LNCAP (cell line): ENCODE results near the gene L2HGDH.

Experiments
- TF ChIP-seq, protein P1 (sequence below): fragments of 450-650 bp; IDR thresholded peaks from 2 replicates; pipeline ENCODE4 v1.5.1; 2017; ENCODE audit warnings: mild to moderate bottlenecking

L2HGDH gene

DNA sequence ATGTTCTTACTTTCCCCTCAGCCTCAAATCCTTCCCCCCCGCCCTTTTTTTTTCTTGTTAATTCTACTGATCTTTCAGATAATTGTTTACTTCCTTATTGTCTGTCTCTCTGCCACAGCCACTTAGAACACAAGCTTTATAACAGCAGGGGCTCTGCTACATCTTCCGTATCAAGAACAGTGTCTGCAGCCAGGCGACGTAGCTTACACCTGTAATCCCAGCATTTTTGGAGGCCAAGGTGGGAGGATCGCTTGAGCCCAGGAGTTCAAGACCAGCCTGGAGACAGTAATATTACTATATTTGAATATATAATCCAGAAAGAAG lies 86.1 kb downstream of the L2HGDH start:
- TF ChIP-seq, protein P1, sequence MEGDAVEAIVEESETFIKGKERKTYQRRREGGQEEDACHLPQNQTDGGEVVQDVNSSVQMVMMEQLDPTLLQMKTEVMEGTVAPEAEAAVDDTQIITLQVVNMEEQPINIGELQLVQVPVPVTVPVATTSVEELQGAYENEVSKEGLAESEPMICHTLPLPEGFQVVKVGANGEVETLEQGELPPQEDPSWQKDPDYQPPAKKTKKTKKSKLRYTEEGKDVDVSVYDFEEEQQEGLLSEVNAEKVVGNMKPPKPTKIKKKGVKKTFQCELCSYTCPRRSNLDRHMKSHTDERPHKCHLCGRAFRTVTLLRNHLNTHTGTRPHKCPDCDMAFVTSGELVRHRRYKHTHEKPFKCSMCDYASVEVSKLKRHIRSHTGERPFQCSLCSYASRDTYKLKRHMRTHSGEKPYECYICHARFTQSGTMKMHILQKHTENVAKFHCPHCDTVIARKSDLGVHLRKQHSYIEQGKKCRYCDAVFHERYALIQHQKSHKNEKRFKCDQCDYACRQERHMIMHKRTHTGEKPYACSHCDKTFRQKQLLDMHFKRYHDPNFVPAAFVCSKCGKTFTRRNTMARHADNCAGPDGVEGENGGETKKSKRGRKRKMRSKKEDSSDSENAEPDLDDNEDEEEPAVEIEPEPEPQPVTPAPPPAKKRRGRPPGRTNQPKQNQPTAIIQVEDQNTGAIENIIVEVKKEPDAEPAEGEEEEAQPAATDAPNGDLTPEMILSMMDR = no peak

DNA sequence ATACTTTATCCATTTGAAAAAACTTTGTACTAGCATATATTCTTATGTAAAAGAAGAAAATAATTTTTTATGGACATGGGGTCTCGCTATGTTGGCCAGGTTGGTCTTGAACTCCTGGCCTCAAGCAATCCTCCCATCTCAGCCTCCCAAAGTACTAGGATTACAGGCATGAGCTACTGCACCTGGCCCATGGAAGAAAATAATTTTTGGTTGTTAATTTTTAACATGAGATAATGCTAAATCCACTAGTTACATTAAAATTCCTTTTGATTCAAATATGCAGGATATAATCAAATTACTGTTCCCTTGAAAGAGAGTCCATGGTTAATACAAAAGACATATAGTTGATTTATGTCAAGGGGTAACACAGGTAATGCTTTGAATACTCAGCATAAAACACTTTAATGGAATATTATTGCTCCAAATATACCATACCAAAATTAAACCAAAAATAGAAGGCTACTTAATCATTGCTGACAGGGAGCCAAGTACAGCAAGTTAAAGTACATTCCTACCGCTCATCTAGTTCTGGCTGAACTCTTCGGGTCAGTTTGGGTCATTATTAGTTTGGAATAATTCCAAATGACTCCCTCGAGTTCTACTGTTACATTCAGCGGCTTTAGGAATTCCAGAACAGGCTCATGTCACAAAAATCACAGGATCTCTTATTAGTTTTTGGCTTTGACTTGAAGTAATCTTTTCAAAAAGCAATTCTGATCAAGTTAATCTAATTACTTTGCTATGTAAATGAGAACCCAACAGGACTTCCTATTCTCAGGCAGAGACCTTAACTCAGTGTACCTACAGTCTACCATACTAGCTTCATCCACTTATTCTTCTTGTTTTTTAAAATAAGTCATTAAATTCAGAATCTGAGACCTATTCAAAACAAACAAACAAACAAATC lies 86.7 kb downstream of the L2HGDH start:
- TF ChIP-seq, protein P1 = no peak

DNA sequence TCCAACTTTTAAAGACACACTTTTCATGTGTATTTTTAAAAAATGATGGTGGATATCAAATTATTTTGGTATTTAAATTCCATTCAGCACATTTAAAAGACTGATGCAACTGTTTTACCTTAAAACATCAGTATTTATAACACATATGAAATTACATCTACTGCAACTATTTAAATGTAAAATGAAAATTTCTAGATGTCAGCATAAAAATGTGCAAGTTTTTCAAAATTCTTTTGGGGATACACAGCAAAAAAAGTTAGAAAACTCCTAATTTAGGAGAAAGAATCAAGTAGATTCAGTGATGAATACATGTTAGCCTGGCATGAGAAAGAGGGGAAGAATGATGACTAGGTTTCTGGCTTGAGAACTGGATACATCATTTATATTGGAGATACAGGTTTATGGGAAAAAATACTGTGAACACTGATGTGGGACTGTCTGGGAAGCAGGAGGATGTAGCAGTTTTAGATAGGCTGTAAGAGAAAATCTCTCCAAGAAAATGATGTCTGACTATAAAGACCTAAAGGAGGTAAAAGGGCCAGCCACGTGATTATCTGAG lies 89.9 kb downstream of the L2HGDH start:
- TF ChIP-seq, protein P1 = no peak

- TF ChIP-seq, protein P1 = no peak
Measured at GRCh38 chr14:50218501-50218900, 93.5 kb downstream of the L2HGDH start.

DNA sequence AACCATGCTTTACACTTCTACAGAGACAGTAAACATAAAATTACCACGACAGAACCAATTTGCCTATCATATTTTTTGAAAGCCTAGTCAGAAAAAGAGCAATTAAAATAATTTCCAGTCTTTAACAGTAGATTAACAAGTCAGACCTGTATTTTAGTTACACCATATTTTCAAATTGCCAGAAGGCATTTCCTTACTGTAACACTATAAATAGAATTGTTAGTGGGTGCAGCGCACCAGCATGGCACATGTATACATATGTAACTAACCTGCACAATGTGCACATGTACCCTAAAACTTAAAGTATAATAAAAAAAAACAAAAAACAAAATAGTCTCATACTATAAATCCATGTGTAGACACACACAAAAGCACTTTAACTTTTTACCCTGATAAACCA lies 96.6 kb downstream of the L2HGDH start:
- TF ChIP-seq, protein P1 = no peak

- TF ChIP-seq, protein P1 = no peak
Measured at GRCh38 chr14:50213795-50214194, 98.2 kb downstream of the L2HGDH start.

DNA sequence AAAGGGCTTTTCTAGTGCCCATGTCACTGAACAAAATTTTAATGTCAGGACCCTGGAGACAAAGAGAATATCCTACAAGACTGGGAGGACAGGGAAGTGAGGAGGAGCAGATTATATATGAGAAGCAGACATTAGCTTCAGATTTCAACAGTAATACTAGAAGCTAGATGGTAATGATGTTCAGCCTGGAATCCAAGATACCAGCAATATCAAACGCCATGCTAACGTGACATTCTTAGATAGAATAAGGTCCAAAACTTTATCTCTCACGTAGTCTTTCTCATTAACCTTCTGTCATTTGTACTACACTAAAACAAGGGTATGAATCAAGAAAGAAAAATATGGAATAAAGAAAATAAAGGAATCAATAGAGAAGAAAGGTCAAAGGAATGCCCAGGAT lies 99.3 kb downstream of the L2HGDH start:
- TF ChIP-seq, protein P1 = no peak
